Keratinocyte (primary cell): ENCODE data around the gene RTBDN. TPM values are rescaled to one million over a fixed set of nuclear protein-coding genes. Genes with fewer than 3 reads are reported as not detected.

ENCODE experiments used
- DNase-seq: peaks from one replicate; pipeline ENCODE4 v3.0.0-alpha.2; 2011; ENCODE audit warnings: low read depth, missing footprints, low spot score
- FAIRE-seq: peaks from 2 replicates; lab custom pipeline; 2011; peaks lifted over from hg19 to GRCh38; lab: Jason Lieb, UNC
- H2AFZ ChIP-seq: 2 replicates; pipeline ENCODE4 v1.6.0; 2012; ENCODE audit warnings: low read length, control low read depth, inconsistent platforms; ENCODE audit not compliant: control insufficient read depth
- H3K27ac ChIP-seq: 2 replicates; pipeline ENCODE4 v1.5.1; 2011; ENCODE audit warnings: low read length; ENCODE audit not compliant: control insufficient read depth, insufficient read depth
- H3K27me3 ChIP-seq: 3 replicates; pipeline ENCODE4 v1.6.0; 2011; ENCODE audit warnings: low read length; ENCODE audit not compliant: control insufficient read depth, insufficient read depth; ENCODE audit errors: extremely low read depth
- H3K36me3 ChIP-seq, 2 experiments: 2 replicates in 1 of 2; 3 replicates in 1 of 2; pipeline ENCODE4 v1.5.1; 2011; ENCODE audit warnings: low read length in 2 of 2, mild to moderate bottlenecking in 1 of 2; ENCODE audit not compliant: control insufficient read depth in 2 of 2, insufficient read depth in 2 of 2; ENCODE audit errors: extremely low read depth in 1 of 2
- H3K4me1 ChIP-seq: 3 replicates; pipeline ENCODE4 v1.5.1; 2011; ENCODE audit warnings: low read length; ENCODE audit not compliant: control insufficient read depth, insufficient read depth; ENCODE audit errors: extremely low read depth
- H3K4me2 ChIP-seq: 3 replicates; pipeline ENCODE4 v1.6.0; 2011; ENCODE audit warnings: low read depth, low read length; ENCODE audit not compliant: control insufficient read depth, insufficient read depth; ENCODE audit errors: extremely low read depth
- H3K4me3 ChIP-seq, 3 experiments: fragments of 200-600 bp in 1 of 3; sonication (generic) in 1 of 3; 2 replicates in 2 of 3; 3 replicates in 1 of 3; pipeline ENCODE4 v1.5.1; 2011 to 2016; ENCODE audit warnings: low read length in 3 of 3, mild to moderate bottlenecking in 3 of 3, control low read depth in 2 of 3, inconsistent platforms in 1 of 3, low read depth in 1 of 3, mixed read lengths in 1 of 3, mixed run types in 1 of 3, moderate library complexity in 1 of 3; ENCODE audit not compliant: control insufficient read depth in 2 of 3, insufficient read depth in 2 of 3; ENCODE audit errors: extremely low read depth in 1 of 3
- H3K79me2 ChIP-seq: 2 replicates; pipeline ENCODE4 v1.6.0; 2012; ENCODE audit warnings: low read length; ENCODE audit not compliant: control insufficient read depth, insufficient read depth
- H3K9ac ChIP-seq: 3 replicates; pipeline ENCODE4 v1.6.0; 2011; ENCODE audit warnings: low read length; ENCODE audit not compliant: control insufficient read depth, insufficient read depth; ENCODE audit errors: extremely low read depth
- H3K9me1 ChIP-seq: 3 replicates; pipeline ENCODE4 v1.6.0; 2011; ENCODE audit warnings: low read length; ENCODE audit not compliant: control insufficient read depth, insufficient read depth; ENCODE audit errors: extremely low read depth
- H3K9me3 ChIP-seq: 2 replicates; pipeline ENCODE4 v1.5.1; 2012; ENCODE audit warnings: low read depth, low read length; ENCODE audit not compliant: control insufficient read depth
- H4K20me1 ChIP-seq: 3 replicates; pipeline ENCODE4 v1.6.0; 2011; ENCODE audit warnings: low read length; ENCODE audit not compliant: control insufficient read depth, insufficient read depth; ENCODE audit errors: extremely low read depth
- EZH2 ChIP-seq: IDR thresholded peaks from one replicate; pipeline ENCODE4 v1.6.1; 2012; ENCODE audit warnings: inconsistent platforms, mild to moderate bottlenecking, low read length, moderate library complexity
- dilution Hi-C: fragments of 300-500 bp; cut with MboI; formaldehyde crosslinking; loops from one replicate; pipeline ENCODE4 v1.7.0; 2020; ENCODE audit warnings: low sequenced_read_pairs; ENCODE audit not compliant: extremely low pct_ligation_motif_present
- polyA plus RNA-seq, 5 experiments: library from polyadenylated mRNA; depleted of rRNA in 3 of 5; stranded (reverse) in 3 of 5; stranded (forward) in 1 of 5; unstranded in 1 of 5; fragments of >200 nt; gene quantifications; 1 replicate in 1 of 5; 2 replicates in 3 of 5; 3 replicates in 1 of 5; pipeline versions ENCODE4 v1.2.1 to v1.2.3, GENCODE V29; 2011 to 2012; ENCODE audit warnings: missing spikeins in 2 of 5, low read depth in 1 of 5, low replicate concordance in 1 of 5
- TF ChIP-seq, protein P1 (sequence below), 3 experiments: IDR thresholded peaks in 1 of 3; conservative IDR thresholded peaks in 1 of 3; optimal IDR thresholded peaks in 1 of 3; 2 replicates in 2 of 3; 3 replicates in 1 of 3; pipeline versions ENCODE3 to v1.5.1; 2011; ENCODE audit warnings: low read length in 3 of 3, mild to moderate bottlenecking in 3 of 3, moderate library complexity in 2 of 3, control low read depth in 1 of 3, inconsistent platforms in 1 of 3; ENCODE audit not compliant: insufficient read depth in 2 of 3; ENCODE audit errors: extremely low read depth in 1 of 3

RTBDN gene
- polyA plus RNA-seq, 1 donor (not counting 4 experiments of a cell fraction or from before 2014, with no cell fraction given) = not detected

DNA sequence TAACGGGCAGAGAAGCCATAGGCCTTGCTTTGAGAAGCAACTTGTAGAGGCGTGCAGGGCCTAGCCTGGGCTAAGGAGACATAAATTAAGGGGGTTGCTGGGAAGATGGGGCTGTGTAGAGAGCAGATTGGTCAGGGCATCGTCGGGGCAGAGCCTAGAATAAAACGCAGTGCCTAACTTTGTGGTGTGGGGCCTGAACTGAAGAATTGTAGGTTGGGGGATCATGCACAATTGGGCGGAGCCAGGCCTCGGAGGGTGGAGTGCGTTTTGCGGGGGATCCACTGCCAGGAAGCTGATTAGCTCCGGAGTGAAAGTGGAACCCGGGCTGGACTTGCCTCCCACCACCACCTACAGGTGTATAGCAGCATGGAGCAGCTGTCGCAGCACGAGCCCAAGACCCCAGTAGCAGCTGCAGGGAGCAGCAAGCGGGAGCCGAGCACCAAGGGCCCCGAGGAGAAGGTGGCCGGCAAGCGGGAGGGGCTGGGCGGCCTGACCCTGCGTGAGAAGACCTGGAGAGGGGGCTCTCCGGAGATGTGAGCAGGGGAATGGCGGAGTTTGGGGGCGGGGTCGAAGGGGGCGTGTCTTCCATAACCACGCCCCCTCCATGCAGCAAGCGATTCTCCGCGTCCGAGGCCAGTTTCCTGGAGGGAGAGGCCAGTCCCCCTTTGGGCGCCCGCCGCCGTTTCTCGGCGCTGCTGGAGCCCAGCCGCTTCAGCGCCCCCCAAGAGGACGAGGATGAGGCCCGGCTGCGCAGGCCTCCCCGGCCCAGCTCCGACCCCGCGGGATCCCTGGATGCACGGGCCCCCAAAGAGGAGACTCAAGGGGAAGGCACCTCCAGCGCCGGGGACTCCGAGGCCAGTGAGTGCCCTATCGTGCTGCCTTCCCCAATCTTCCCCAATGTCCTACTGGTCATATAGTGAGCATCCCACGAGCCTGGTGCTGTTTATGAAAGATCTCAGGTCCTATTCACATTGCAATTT, 33.0 kb upstream of the RTBDN start:
- DNase-seq = no peak
- Histone ChIP-seq H3K27me3 (no peaks in the 10 kb centered on the region), H3K4me3 (peak overlapping the region; percentile 2 to 56 (median 52)), H3K4me2 (peak overlapping the region; percentile 50), H4K20me1 (no peaks in the 10 kb centered on the region), H3K4me1 (peaks cover 9% of the 10 kb centered on the region), H3K36me3 (no peaks in the 10 kb centered on the region), H3K9ac (no peak overlapping the region), H3K27ac (no peak overlapping the region), H3K9me1 (no peaks in the 10 kb centered on the region), H3K79me2 (no peaks in the 10 kb centered on the region), H3K9me3 (no peaks in the 10 kb centered on the region), H2AFZ (peak overlapping the region; percentile 52)
- FAIRE-seq = no peak
- TF ChIP-seq EZH2 = no peak
- TF ChIP-seq, protein P1, sequence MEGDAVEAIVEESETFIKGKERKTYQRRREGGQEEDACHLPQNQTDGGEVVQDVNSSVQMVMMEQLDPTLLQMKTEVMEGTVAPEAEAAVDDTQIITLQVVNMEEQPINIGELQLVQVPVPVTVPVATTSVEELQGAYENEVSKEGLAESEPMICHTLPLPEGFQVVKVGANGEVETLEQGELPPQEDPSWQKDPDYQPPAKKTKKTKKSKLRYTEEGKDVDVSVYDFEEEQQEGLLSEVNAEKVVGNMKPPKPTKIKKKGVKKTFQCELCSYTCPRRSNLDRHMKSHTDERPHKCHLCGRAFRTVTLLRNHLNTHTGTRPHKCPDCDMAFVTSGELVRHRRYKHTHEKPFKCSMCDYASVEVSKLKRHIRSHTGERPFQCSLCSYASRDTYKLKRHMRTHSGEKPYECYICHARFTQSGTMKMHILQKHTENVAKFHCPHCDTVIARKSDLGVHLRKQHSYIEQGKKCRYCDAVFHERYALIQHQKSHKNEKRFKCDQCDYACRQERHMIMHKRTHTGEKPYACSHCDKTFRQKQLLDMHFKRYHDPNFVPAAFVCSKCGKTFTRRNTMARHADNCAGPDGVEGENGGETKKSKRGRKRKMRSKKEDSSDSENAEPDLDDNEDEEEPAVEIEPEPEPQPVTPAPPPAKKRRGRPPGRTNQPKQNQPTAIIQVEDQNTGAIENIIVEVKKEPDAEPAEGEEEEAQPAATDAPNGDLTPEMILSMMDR (optimal IDR thresholded peaks at IDR 0.05 in 1 of 3, IDR thresholded peaks at IDR 0.05 in 1 of 3, conservative IDR thresholded peaks at IDR 0.05 in 1 of 3; ENCODE audit: extremely low read depth in 1 of 3, insufficient read depth in 2 of 3, low read length in 3 of 3) = no peak
- dilution Hi-C loops = no loop called here

DNA sequence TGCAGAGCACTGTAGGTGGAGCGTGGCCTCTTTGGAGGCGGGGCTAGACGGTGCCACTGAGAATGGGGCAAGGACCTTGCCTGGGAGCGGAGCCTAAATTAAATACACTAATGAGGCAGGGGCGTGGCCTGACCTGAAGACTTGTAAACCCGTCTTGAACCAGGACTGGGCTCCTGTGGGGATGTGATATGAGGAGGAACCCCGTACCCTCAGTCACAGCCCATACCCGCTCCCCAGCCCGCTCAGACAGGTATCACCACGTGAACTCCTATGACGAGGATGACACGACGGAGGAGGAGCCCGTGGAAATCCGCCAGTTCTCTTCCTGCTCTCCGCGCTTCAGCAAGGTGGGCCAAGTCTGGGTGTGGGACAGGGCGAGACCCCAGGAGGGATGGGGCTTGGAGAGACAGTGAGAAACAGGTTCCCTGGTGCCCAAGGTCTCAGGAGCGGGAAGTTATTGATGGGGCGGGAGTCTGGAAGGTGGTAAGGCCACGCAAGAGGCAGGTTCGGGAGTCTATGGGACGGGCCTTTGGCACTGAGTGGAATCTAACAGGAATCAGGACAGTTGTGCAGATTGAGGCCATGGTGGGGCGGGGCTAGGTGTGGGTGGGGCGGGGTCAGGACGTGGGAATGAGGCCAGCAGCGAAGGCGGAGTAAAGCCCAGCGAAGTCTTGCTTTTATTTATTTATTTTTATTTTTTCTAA, 32.2 kb upstream of the RTBDN start:
- dilution Hi-C loops = no loop called here
- H3K4me3 ChIP-seq = no peak overlapping the region
- TF ChIP-seq EZH2 = no peak
- TF ChIP-seq, protein P1 (optimal IDR thresholded peaks at IDR 0.05 in 1 of 3, IDR thresholded peaks at IDR 0.05 in 1 of 3, conservative IDR thresholded peaks at IDR 0.05 in 1 of 3; ENCODE audit: extremely low read depth in 1 of 3, insufficient read depth in 2 of 3, low read length in 3 of 3) = no peak

More for the DNA sequence above, 32.2 kb upstream of the RTBDN start:
- Histone ChIP-seq H3K9ac (no peak overlapping the region), H3K9me3 (no peaks in the 10 kb centered on the region), H2AFZ (peak overlapping the region; percentile 56), H3K36me3 (no peaks in the 10 kb centered on the region), H3K4me2 (peak overlapping the region; percentile 50), H3K79me2 (no peaks in the 10 kb centered on the region), H4K20me1 (no peaks in the 10 kb centered on the region), H3K27me3 (no peaks in the 10 kb centered on the region), H3K4me1 (peaks cover 9% of the 10 kb centered on the region), H3K27ac (no peak overlapping the region), H3K9me1 (no peaks in the 10 kb centered on the region)
- FAIRE-seq (no peak), DNase-seq (no peak)
